ENCODE results near the gene PTPRG.

DNA sequence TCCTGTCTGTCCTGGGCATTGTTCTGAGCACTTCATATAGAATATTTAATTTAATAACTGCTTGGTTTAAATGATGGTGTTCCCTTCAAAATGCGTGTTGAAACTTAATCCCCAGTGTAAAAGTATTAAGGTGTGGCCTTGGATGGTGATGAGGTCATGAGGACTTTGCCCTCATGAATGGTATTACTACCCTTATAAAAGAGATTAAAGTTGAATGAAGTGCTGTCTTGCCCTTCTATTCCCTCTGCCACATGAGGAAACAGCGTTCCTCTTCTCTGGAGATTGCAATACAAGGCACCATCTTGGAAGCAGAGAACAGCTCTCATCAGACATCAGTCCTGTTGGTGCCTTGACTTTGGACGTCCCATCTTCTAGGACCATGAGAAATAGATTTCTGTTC is 374.4 kb downstream of the PTPRG start:
- TF ChIP-seq, protein P1, sequence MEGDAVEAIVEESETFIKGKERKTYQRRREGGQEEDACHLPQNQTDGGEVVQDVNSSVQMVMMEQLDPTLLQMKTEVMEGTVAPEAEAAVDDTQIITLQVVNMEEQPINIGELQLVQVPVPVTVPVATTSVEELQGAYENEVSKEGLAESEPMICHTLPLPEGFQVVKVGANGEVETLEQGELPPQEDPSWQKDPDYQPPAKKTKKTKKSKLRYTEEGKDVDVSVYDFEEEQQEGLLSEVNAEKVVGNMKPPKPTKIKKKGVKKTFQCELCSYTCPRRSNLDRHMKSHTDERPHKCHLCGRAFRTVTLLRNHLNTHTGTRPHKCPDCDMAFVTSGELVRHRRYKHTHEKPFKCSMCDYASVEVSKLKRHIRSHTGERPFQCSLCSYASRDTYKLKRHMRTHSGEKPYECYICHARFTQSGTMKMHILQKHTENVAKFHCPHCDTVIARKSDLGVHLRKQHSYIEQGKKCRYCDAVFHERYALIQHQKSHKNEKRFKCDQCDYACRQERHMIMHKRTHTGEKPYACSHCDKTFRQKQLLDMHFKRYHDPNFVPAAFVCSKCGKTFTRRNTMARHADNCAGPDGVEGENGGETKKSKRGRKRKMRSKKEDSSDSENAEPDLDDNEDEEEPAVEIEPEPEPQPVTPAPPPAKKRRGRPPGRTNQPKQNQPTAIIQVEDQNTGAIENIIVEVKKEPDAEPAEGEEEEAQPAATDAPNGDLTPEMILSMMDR (IDR thresholded peaks at IDR 0.05) = no peak
- TF ChIP-seq SIN3A (IDR thresholded peaks at IDR 0.05; ENCODE audit: borderline replicate concordance, insufficient read depth, low read depth, low read length) (no peak), POLR2AphosphoS5 (IDR thresholded peaks at IDR 0.05; ENCODE audit: low read depth, low read length) (no peak)

Measured in Panc1 (cell line).